Activated T-helper 17 cell treated with anti-CD3 and anti-CD28 coated beads, Interleukin-2, amount 50 U/mL, for 72 hours (primary cell): ENCODE results near the gene ERFL. TPM values are rescaled to one million over a fixed set of nuclear protein-coding genes. Genes with fewer than 3 reads are reported as not detected.

ENCODE experiments used
- ATAC-seq: fragments of 150-1000 bp; cut with Tn5 transposase; replicated peaks from 2 replicates; pipeline ENCODE4 v1.10.0; 2021; ENCODE audit warnings: mild to moderate bottlenecking, moderate library complexity
- H3K27ac Mint-ChIP-seq: one replicate; pipeline ENCODE4 v1.8.0; 2022; ENCODE audit warnings: mixed read lengths
- H3K27me3 Mint-ChIP-seq: one replicate; pipeline ENCODE4 v1.8.0; 2022; ENCODE audit warnings: mixed read lengths
- H3K36me3 Mint-ChIP-seq: one replicate; pipeline ENCODE4 v1.8.0; 2022; ENCODE audit warnings: low read depth, mild to moderate bottlenecking, mixed read lengths
- H3K4me1 Mint-ChIP-seq: one replicate; pipeline ENCODE4 v1.8.0; 2022; ENCODE audit warnings: mixed read lengths
- H3K4me3 Mint-ChIP-seq: one replicate; pipeline ENCODE4 v1.8.0; 2022; ENCODE audit warnings: mild to moderate bottlenecking, mixed read lengths
- H3K9me3 Mint-ChIP-seq: one replicate; pipeline ENCODE4 v1.8.0; 2022; ENCODE audit warnings: mixed read lengths
- total RNA-seq, 2 donors: library from RNA; stranded (reverse); gene quantifications; one replicate each; pipeline ENCODE4 v1.2.3, GENCODE V29; 2022

The ERFL gene
- total RNA-seq, 2 donors from 2014 or later, result 0.89 to 2.1 TPM

GRCh38 chr19:41926763-41927496, 1.3 kb downstream of the ERFL start:
- no peaks in the 10 kb centered on the region for H3K9me3 Mint-ChIP-seq
- H3K4me3 Mint-ChIP-seq, result no peak overlapping the region
- H3K36me3 Mint-ChIP-seq, result no peaks in the 10 kb centered on the region
- H3K27me3 Mint-ChIP-seq, result peaks cover 11% of the 10 kb centered on the region
- no peak overlapping the region for H3K27ac Mint-ChIP-seq
- ATAC-seq, result no peak
- peaks cover 18% of the 10 kb centered on the region for H3K4me1 Mint-ChIP-seq

GRCh38 chr19:41926028-41926762, 2.1 kb downstream of the ERFL start:
- H3K4me1 Mint-ChIP-seq, result peaks cover 18% of the 10 kb centered on the region
- H3K36me3 Mint-ChIP-seq, result no peaks in the 10 kb centered on the region
- no peak overlapping the region for H3K27ac Mint-ChIP-seq
- no peaks in the 10 kb centered on the region for H3K9me3 Mint-ChIP-seq
- no peak for ATAC-seq
- H3K27me3 Mint-ChIP-seq, result peaks cover 14% of the 10 kb centered on the region
- H3K4me3 Mint-ChIP-seq, result no peak overlapping the region

DNA sequence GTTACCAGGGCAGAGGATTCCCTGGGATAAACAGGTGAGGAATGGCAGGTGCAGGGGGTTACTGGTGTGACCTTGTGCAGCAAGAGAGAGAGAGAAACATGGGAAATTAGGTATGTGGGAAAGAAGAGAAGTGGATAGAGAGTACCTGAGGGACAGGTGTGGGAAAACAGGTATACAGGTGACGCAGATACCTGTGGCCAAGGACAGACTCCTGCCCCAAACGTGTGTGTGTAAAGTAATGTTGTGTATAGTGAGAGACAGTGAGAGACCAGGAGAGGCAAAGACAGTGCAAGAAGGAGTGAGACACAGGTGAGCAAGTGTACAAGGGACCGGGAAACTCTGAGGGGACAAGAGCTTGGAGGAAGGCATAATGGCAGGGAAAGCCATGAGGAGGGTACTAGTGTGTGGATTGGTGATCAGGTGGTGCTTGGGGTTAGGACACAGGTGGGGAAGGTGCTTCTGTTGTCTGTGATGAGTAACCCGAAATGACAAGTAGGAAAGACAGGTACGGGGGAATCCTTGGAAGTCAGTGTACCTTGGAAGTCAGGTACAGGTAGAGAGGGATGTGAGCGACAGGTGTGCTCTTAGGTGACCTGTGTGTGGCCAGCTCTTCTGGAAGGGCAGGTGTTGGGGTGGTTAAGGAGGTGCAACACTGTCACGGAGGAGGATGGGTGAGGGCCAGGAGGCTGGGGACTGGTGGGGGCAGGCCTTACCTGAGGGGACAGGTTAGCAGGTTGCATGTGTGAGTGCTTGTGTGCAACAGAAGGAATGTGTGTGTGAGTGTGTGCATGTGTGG, 2.8 kb downstream of the ERFL start:
- no peak overlapping the region for H3K27ac Mint-ChIP-seq
- no peak for ATAC-seq
- no peak overlapping the region for H3K4me3 Mint-ChIP-seq
- H3K4me1 Mint-ChIP-seq, result peaks cover 18% of the 10 kb centered on the region
- H3K27me3 Mint-ChIP-seq, result peaks cover 15% of the 10 kb centered on the region
- H3K36me3 Mint-ChIP-seq, result no peaks in the 10 kb centered on the region
- no peaks in the 10 kb centered on the region for H3K9me3 Mint-ChIP-seq

- H3K4me1 Mint-ChIP-seq, result peaks cover 18% of the 10 kb centered on the region
- H3K36me3 Mint-ChIP-seq, result no peaks in the 10 kb centered on the region
- ATAC-seq, result no peak
- peaks cover 15% of the 10 kb centered on the region for H3K27me3 Mint-ChIP-seq
- no peak overlapping the region for H3K27ac Mint-ChIP-seq
- H3K9me3 Mint-ChIP-seq, result no peaks in the 10 kb centered on the region
- no peak overlapping the region for H3K4me3 Mint-ChIP-seq
Observed at GRCh38 chr19:41924151-41925145, 3.8 kb downstream of the ERFL start.

GRCh38 chr19:41923045-41923788, 5.0 kb downstream of the ERFL start:
- Mint-ChIP-seq H3K9me3 (no peaks in the 10 kb centered on the region), H3K27ac (peak overlapping the region; percentile 45), H3K27me3 (peaks cover 12% of the 10 kb centered on the region), H3K4me1 (peaks cover 10% of the 10 kb centered on the region), H3K36me3 (no peaks in the 10 kb centered on the region), H3K4me3 (no peak overlapping the region)
- ATAC-seq, result no peak

DNA sequence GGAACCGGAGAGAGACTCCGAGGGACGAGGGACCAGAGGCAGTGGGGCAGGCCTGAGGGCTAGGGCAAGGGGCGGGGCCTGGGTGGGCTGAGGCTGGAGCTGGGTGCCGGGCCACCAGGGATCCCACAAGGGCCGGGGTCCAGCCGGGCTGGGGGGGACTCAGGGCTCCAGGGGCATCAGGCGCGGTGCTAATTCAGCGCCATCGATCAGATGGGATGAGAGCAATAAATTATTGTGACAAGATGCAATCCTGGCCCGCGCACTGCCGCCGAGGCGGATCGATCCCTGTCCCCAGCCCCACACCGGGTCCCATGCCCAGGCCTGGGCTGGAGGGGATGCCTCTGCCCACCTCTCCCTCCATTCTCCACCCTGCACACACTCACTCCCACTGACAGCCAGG, 5.7 kb downstream of the ERFL start:
- Mint-ChIP-seq H3K4me1 (peaks cover 10% of the 10 kb centered on the region), H3K9me3 (no peaks in the 10 kb centered on the region), H3K27me3 (peaks cover 12% of the 10 kb centered on the region), H3K4me3 (no peak overlapping the region), H3K36me3 (no peaks in the 10 kb centered on the region), H3K27ac (no peak overlapping the region)
- no peak for ATAC-seq

GRCh38 chr19:41921577-41922576, 6.4 kb downstream of the ERFL start:
- peaks cover 12% of the 10 kb centered on the region for H3K27me3 Mint-ChIP-seq
- no peaks in the 10 kb centered on the region for H3K9me3 Mint-ChIP-seq
- no peak overlapping the region for H3K27ac Mint-ChIP-seq
- no peaks in the 10 kb centered on the region for H3K36me3 Mint-ChIP-seq
- no peak overlapping the region for H3K4me3 Mint-ChIP-seq
- ATAC-seq, result no peak
- peaks cover 10% of the 10 kb centered on the region for H3K4me1 Mint-ChIP-seq

GRCh38 chr19:41920882-41921576, 7.2 kb downstream of the ERFL start:
- H3K27me3 Mint-ChIP-seq, result peaks cover 12% of the 10 kb centered on the region
- peaks cover 10% of the 10 kb centered on the region for H3K4me1 Mint-ChIP-seq
- ATAC-seq, result no peak
- no peaks in the 10 kb centered on the region for H3K9me3 Mint-ChIP-seq
- no peaks in the 10 kb centered on the region for H3K36me3 Mint-ChIP-seq
- no peak overlapping the region for H3K4me3 Mint-ChIP-seq
- H3K27ac Mint-ChIP-seq, result no peak overlapping the region

- H3K4me1 Mint-ChIP-seq, result peaks cover 10% of the 10 kb centered on the region
- peaks cover 12% of the 10 kb centered on the region for H3K27me3 Mint-ChIP-seq
- no peaks in the 10 kb centered on the region for H3K36me3 Mint-ChIP-seq
- H3K27ac Mint-ChIP-seq, result no peak overlapping the region
- no peak for ATAC-seq
- no peak overlapping the region for H3K4me3 Mint-ChIP-seq
- H3K9me3 Mint-ChIP-seq, result no peaks in the 10 kb centered on the region
Observed at GRCh38 chr19:41919948-41920712, 8.1 kb downstream of the ERFL start.

DNA sequence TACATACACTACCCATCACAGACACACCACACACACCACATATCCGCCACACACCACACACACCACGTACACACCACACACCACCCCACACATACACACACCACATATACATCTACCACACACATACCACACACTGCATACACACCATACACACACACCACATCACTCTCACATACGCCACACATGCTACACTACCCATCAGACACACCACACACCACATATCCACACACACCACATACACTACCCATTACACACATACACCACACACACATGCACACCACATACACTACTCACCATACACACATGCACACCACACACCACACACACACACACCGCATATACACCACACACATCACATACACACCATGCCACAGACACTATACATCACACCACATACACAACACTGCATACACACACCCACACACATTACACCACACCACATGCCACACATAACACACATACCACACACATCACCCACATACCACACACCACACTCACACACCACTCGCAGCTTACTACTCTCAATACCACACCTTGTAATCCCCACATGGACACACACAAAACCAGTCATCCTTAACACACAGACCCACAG, 9.5 kb downstream of the ERFL start:
- no peak for ATAC-seq
- Mint-ChIP-seq H3K36me3 (no peaks in the 10 kb centered on the region), H3K4me1 (peaks cover 14% of the 10 kb centered on the region), H3K4me3 (no peak overlapping the region), H3K27me3 (peaks cover 20% of the 10 kb centered on the region), H3K27ac (no peak overlapping the region), H3K9me3 (no peaks in the 10 kb centered on the region)

DNA sequence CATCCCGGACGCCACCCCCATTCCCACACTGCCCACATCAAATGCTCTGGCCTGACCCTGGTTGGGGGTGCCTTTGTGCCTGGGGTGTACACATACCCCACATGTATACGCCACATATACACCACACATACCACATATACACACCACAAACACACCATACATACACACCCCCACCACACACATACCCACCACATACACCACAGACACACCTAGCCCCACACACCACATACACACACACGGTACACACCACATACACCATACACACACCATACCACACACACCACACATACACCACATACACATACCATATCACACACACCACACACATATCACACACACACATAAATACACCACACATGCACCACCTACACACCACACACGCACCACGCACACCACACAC, 10.2 kb downstream of the ERFL start:
- H3K9me3 Mint-ChIP-seq, result no peaks in the 10 kb centered on the region
- peaks cover 9% of the 10 kb centered on the region for H3K4me1 Mint-ChIP-seq
- H3K27me3 Mint-ChIP-seq, result peaks cover 21% of the 10 kb centered on the region
- ATAC-seq, result no peak
- no peak overlapping the region for H3K27ac Mint-ChIP-seq
- no peak overlapping the region for H3K4me3 Mint-ChIP-seq
- no peaks in the 10 kb centered on the region for H3K36me3 Mint-ChIP-seq
